IMR-90 (cell line): ENCODE data around the gene ARHGEF18.

Source experiments
- CEBPB ChIP-seq: IDR thresholded peaks from 2 replicates; pipeline ENCODE4 v1.6.1; 2012; ENCODE audit warnings: low read depth, low read length, improper control_type of control experiment
- FOS ChIP-seq: fragments of 150-350 bp; IDR thresholded peaks from 2 replicates; pipeline ENCODE4 v1.6.1; 2016; ENCODE audit warnings: low read depth, low read length
- MAFK ChIP-seq: IDR thresholded peaks from 2 replicates; pipeline ENCODE4 v1.6.1; 2012; ENCODE audit warnings: low read depth, low read length, improper control_type of control experiment
- MAZ ChIP-seq: IDR thresholded peaks from 2 replicates; pipeline ENCODE4 v1.6.1; 2012; ENCODE audit warnings: low read depth, mild to moderate bottlenecking, low read length, improper control_type of control experiment, moderate library complexity, borderline replicate concordance
- POLR2A ChIP-seq: IDR thresholded peaks from 2 replicates; pipeline ENCODE4 v1.6.1; 2012; ENCODE audit warnings: mild to moderate bottlenecking, low read depth, low read length
- TF ChIP-seq, protein P1 (sequence below): conservative IDR thresholded peaks from 2 replicates; pipeline ENCODE4 v1.5.1; 2012; ENCODE audit warnings: mild to moderate bottlenecking, low read depth, low read length, improper control_type of control experiment

DNA sequence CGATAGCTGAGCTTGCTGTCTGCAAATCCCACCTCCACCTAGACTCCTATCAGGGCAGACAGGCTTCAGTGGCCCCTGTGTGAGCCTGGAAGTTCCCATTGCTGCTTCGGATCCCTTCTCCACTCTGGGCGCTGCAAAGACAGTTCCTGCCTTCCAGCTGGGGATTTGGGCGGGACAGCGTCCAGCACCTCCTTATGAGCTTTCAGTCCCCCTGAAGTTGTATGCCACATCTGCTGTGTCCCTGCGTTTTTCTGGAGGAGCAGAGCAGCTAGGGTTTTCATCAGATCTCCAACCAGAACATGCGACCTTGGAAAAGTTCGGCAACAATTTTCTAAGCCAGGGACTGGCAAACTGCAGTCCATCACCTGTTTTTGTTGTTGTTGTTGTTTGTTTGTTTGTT, 38.0 kb downstream of the ARHGEF18 start:
- TF ChIP-seq, protein P1, sequence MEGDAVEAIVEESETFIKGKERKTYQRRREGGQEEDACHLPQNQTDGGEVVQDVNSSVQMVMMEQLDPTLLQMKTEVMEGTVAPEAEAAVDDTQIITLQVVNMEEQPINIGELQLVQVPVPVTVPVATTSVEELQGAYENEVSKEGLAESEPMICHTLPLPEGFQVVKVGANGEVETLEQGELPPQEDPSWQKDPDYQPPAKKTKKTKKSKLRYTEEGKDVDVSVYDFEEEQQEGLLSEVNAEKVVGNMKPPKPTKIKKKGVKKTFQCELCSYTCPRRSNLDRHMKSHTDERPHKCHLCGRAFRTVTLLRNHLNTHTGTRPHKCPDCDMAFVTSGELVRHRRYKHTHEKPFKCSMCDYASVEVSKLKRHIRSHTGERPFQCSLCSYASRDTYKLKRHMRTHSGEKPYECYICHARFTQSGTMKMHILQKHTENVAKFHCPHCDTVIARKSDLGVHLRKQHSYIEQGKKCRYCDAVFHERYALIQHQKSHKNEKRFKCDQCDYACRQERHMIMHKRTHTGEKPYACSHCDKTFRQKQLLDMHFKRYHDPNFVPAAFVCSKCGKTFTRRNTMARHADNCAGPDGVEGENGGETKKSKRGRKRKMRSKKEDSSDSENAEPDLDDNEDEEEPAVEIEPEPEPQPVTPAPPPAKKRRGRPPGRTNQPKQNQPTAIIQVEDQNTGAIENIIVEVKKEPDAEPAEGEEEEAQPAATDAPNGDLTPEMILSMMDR, result no peak
- TF ChIP-seq MAZ (no peak), MAFK (no peak), CEBPB (no peak), POLR2A (no peak), FOS (no peak)
